Fibroblast of lung (primary cell): ENCODE data around the gene NLGN4X. TPM values are rescaled to one million over a fixed set of nuclear protein-coding genes. Genes with fewer than 3 reads are reported as not detected.

Experiments used
- DNase-seq, 2 donors: peaks; one replicate each; pipeline versions ENCODE4 v3.0.0 to v3.0.0-alpha.2; 2010; ENCODE audit warnings: low read depth in 2 of 2
- H2AFZ ChIP-seq: 2 replicates; pipeline ENCODE4 v1.5.1; 2012; ENCODE audit warnings: low read length, control low read depth, inconsistent platforms
- H3K27ac ChIP-seq: 2 replicates; pipeline ENCODE4 v1.5.1; 2011; ENCODE audit warnings: low read length, control low read depth; ENCODE audit not compliant: insufficient read depth
- H3K27me3 ChIP-seq: 2 replicates; pipeline ENCODE4 v1.5.1; 2011; ENCODE audit warnings: mild to moderate bottlenecking, low read length; ENCODE audit not compliant: control insufficient read depth, insufficient read depth
- H3K36me3 ChIP-seq: 2 replicates; pipeline ENCODE4 v1.5.1; 2011; ENCODE audit warnings: low read length; ENCODE audit not compliant: control insufficient read depth, insufficient read depth
- H3K4me1 ChIP-seq: 2 replicates; pipeline ENCODE4 v1.5.1; 2011; ENCODE audit warnings: low read length; ENCODE audit not compliant: control insufficient read depth, insufficient read depth; ENCODE audit errors: extremely low read depth
- H3K4me2 ChIP-seq: 2 replicates; pipeline ENCODE4 v1.5.1; 2011; ENCODE audit warnings: low read length, control low read depth; ENCODE audit not compliant: insufficient read depth; ENCODE audit errors: extremely low read depth
- H3K4me3 ChIP-seq, 4 experiments: fragments of 200-600 bp in 1 of 4; sonication (generic) in 1 of 4; replicated peaks in 1 of 4; 2 replicates each; pipeline ENCODE4 v1.5.1; 2011 to 2016; ENCODE audit warnings: low read length in 4 of 4, low read depth in 3 of 4, mild to moderate bottlenecking in 3 of 4, control low read depth in 2 of 4, inconsistent platforms in 1 of 4, mixed read lengths in 1 of 4; ENCODE audit not compliant: insufficient read depth in 1 of 4; ENCODE audit errors: control extremely low read depth in 1 of 4
- H3K79me2 ChIP-seq: 2 replicates; pipeline ENCODE4 v1.5.1; 2012; ENCODE audit warnings: mild to moderate bottlenecking, low read length, inconsistent platforms; ENCODE audit not compliant: control insufficient read depth, insufficient read depth
- H3K9ac ChIP-seq: 2 replicates; pipeline ENCODE4 v1.5.1; 2011; ENCODE audit warnings: mild to moderate bottlenecking, low read length, control low read depth; ENCODE audit not compliant: insufficient read depth
- H3K9me3 ChIP-seq: 2 replicates; pipeline ENCODE4 v1.5.1; 2012; ENCODE audit warnings: low read depth, low read length; ENCODE audit not compliant: control insufficient read depth, insufficient read depth
- H4K20me1 ChIP-seq: 2 replicates; pipeline ENCODE4 v1.5.1; 2011; ENCODE audit warnings: low read length; ENCODE audit not compliant: control insufficient read depth, insufficient read depth; ENCODE audit errors: extremely low read depth
- EZH2 ChIP-seq: IDR thresholded peaks from 2 replicates; pipeline ENCODE4 v1.5.1; 2012; ENCODE audit warnings: low read length, control low read depth, mild to moderate bottlenecking; ENCODE audit errors: missing control alignments
- polyA plus RNA-seq, 2 donors: library from polyadenylated mRNA; depleted of rRNA in 1 of 2; stranded (reverse) in 1 of 2; unstranded in 1 of 2; fragments of >200 nt; gene quantifications; 2 replicates each; pipeline ENCODE4 v1.2.1, GENCODE V29; 2011 to 2012; ENCODE audit warnings: missing spikeins in 1 of 2
- total RNA-seq: library from RNA; depleted of rRNA; stranded (reverse); fragments of >200 nt; gene quantifications from 2 replicates; pipeline ENCODE4 v1.2.1, GENCODE V29; 2014
- TF ChIP-seq, protein P1 (sequence below), 2 donors: IDR thresholded peaks in 1 of 2; conservative IDR thresholded peaks in 1 of 2; 1 replicate in 1 of 2; 2 replicates in 1 of 2; pipeline ENCODE4 v1.5.1; 2011 to 2012; ENCODE audit warnings: low read length in 2 of 2, control low read depth in 1 of 2, inconsistent platforms in 1 of 2, low read depth in 1 of 2, mild to moderate bottlenecking in 1 of 2

Gene NLGN4X
- total and polyA plus RNA-seq, 2 donors (not counting 1 experiment from before 2014, with no cell fraction given), result 0.16 TPM; not detected in 1

DNA sequence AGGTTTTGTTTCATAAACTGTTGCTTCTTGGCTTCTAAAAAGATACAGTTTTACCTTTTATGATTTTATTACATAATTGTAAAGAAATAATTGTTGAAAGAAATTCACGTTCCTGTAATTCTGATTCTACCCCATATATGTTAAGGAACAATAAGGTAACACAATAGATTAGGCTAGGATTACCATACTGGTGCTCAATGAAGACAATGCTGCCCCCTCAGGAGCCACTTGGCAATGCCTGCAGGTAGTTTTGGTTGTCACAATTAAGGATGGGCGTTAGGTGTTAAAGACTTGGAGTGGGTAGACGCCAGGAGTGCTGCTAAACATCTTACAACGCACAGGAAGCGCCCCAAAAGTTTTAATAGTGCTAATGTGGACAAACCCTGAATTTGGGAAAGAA, 133.2 kb downstream of the NLGN4X start:
- Histone ChIP-seq H3K4me2 (no peak overlapping the region), H3K9me3 (no peaks in the 10 kb centered on the region), H3K79me2 (no peaks in the 10 kb centered on the region), H3K4me3 (no peak overlapping the region), H3K36me3 (no peaks in the 10 kb centered on the region), H3K9ac (no peak overlapping the region), H3K27me3 (no peaks in the 10 kb centered on the region), H3K27ac (no peak overlapping the region), H2AFZ (no peak overlapping the region), H4K20me1 (no peaks in the 10 kb centered on the region), H3K4me1 (no peaks in the 10 kb centered on the region)
- TF ChIP-seq, protein P1, sequence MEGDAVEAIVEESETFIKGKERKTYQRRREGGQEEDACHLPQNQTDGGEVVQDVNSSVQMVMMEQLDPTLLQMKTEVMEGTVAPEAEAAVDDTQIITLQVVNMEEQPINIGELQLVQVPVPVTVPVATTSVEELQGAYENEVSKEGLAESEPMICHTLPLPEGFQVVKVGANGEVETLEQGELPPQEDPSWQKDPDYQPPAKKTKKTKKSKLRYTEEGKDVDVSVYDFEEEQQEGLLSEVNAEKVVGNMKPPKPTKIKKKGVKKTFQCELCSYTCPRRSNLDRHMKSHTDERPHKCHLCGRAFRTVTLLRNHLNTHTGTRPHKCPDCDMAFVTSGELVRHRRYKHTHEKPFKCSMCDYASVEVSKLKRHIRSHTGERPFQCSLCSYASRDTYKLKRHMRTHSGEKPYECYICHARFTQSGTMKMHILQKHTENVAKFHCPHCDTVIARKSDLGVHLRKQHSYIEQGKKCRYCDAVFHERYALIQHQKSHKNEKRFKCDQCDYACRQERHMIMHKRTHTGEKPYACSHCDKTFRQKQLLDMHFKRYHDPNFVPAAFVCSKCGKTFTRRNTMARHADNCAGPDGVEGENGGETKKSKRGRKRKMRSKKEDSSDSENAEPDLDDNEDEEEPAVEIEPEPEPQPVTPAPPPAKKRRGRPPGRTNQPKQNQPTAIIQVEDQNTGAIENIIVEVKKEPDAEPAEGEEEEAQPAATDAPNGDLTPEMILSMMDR (conservative IDR thresholded peaks at IDR 0.05 in 1 of 2, IDR thresholded peaks at IDR 0.05 in 1 of 2; ENCODE audit: low read depth in 1 of 2, low read length in 2 of 2), result no peak
- TF ChIP-seq EZH2, result no peak
- DNase-seq, result no peak

DNA sequence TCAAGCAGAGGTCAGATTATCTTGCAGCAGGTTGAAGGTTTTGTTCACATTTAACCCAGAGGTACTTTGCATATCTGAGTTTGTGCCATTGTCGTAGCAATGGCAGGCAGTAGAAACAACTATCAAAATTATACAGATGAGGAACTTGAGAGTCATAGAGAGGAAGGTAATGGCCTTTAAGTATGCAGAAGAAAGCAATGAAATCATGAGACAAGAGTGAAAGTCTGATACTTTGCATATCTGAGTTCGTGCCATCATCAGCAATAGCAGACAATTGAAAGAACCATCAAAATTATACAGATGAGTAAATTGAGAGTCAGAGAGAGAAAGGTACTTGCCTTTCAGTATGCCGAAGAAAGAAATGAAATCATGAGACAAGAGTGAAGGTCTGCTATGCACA, 154.1 kb downstream of the NLGN4X start:
- Histone ChIP-seq H3K79me2 (no peaks in the 10 kb centered on the region), H2AFZ (no peak overlapping the region), H3K4me1 (no peaks in the 10 kb centered on the region), H3K4me2 (no peak overlapping the region), H3K4me3 (no peak overlapping the region), H3K36me3 (no peaks in the 10 kb centered on the region), H3K9ac (no peak overlapping the region), H4K20me1 (no peaks in the 10 kb centered on the region), H3K27ac (no peak overlapping the region), H3K27me3 (no peaks in the 10 kb centered on the region), H3K9me3 (no peaks in the 10 kb centered on the region)
- TF ChIP-seq, protein P1 (conservative IDR thresholded peaks at IDR 0.05 in 1 of 2, IDR thresholded peaks at IDR 0.05 in 1 of 2; ENCODE audit: low read depth in 1 of 2, low read length in 2 of 2), result no peak
- no peak for TF ChIP-seq EZH2
- no peak for DNase-seq

DNA sequence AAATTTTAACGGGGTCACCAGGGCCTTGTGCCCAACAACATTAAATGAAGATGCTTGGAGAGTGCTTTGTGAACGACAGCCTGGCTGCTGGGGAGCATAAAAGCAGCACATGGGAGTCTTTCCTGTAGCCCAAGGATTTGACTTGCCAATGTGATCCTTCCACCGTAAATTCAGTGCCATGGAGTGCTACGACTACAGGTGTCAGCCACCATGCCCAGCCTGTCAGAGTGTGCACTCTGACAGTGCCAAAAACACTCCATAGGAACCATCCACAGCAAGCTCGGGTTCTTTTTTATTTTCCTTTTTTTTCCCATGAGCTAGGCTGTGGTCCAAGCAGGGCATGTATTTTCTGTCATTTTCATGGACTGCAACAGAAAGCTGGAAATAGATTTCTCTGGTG, 156.9 kb downstream of the NLGN4X start:
- H3K36me3 ChIP-seq, result no peaks in the 10 kb centered on the region
- no peak overlapping the region for H3K9ac ChIP-seq
- no peaks in the 10 kb centered on the region for H3K9me3 ChIP-seq
- no peaks in the 10 kb centered on the region for H3K79me2 ChIP-seq
- H3K4me3 ChIP-seq, result no peak overlapping the region
- no peak overlapping the region for H3K4me2 ChIP-seq
- H3K4me1 ChIP-seq, result no peaks in the 10 kb centered on the region
- TF ChIP-seq EZH2, result no peak
- TF ChIP-seq, protein P1 (conservative IDR thresholded peaks at IDR 0.05 in 1 of 2, IDR thresholded peaks at IDR 0.05 in 1 of 2; ENCODE audit: low read depth in 1 of 2, low read length in 2 of 2), result no peak
- H4K20me1 ChIP-seq, result no peaks in the 10 kb centered on the region
- DNase-seq, result no peak
- H2AFZ ChIP-seq, result no peak overlapping the region
- H3K27ac ChIP-seq, result no peak overlapping the region
- H3K27me3 ChIP-seq, result no peaks in the 10 kb centered on the region
